ENCODE data around the gene MAP2K2. TPM values are rescaled to one million over a fixed set of nuclear protein-coding genes. Genes with fewer than 3 reads are reported as not detected.

Gene MAP2K2
- total RNA-seq, 1 donor from 2014 or later = 96.0 TPM

- DNase-seq = peak; percentile 57
Observed at GRCh38 chr19:4077800-4078684, 45.9 kb downstream of the MAP2K2 start.

- DNase-seq = no peak
Observed at GRCh38 chr19:4077007-4077374, 46.9 kb downstream of the MAP2K2 start.

- no peak for DNase-seq
Observed at GRCh38 chr19:4075373-4075772, 48.5 kb downstream of the MAP2K2 start.

- no peak for DNase-seq
Observed at GRCh38 chr19:4071610-4072009, 52.3 kb downstream of the MAP2K2 start.

GRCh38 chr19:4069331-4069959 lies 54.5 kb downstream of the MAP2K2 start:
- DNase-seq = no peak

- DNase-seq = no peak
Observed at GRCh38 chr19:4068047-4068966, 55.6 kb downstream of the MAP2K2 start.

GRCh38 chr19:4067396-4068046 lies 56.4 kb downstream of the MAP2K2 start:
- peak; percentile 42 for DNase-seq

- DNase-seq = peak; percentile 87
Observed at GRCh38 chr19:4066682-4067395, 57.1 kb downstream of the MAP2K2 start, which contains the start of gene ZBTB7A. Gene ZBTB7A, minus strand, starts transcription at chr19:4066899. Its CDS starts 11,667 bp downstream, at chr19:4055232.

GRCh38 chr19:4066176-4066606 lies 57.7 kb downstream of the MAP2K2 start:
- no peak for DNase-seq

- peak; percentile 98 for DNase-seq
Observed at GRCh38 chr19:4065430-4066175, 58.3 kb downstream of the MAP2K2 start.

GRCh38 chr19:4064496-4065260 lies 59.2 kb downstream of the MAP2K2 start:
- DNase-seq = peak; percentile 68

- DNase-seq = peak; percentile 34
Observed at GRCh38 chr19:4064149-4064495, 59.8 kb downstream of the MAP2K2 start.

- DNase-seq = no peak
Observed at GRCh38 chr19:4063369-4064148, 60.4 kb downstream of the MAP2K2 start.

- no peak for DNase-seq
Observed at GRCh38 chr19:4062419-4063368, 61.2 kb downstream of the MAP2K2 start.

GRCh38 chr19:4061683-4062418 lies 62.1 kb downstream of the MAP2K2 start:
- DNase-seq = no peak

GRCh38 chr19:4061178-4061682 lies 62.7 kb downstream of the MAP2K2 start:
- DNase-seq = no peak

All from tongue (tissue), 2 donors.